Measurements from ENCODE around the gene CTNND2. TPM values are rescaled to one million over a fixed set of nuclear protein-coding genes. Genes with fewer than 3 reads are reported as not detected.
A peak's percentile ranks its signal among the peaks of the same experiment; 100 is the strongest.

Gene CTNND2
- polyA plus RNA-seq, 1 donor from 2014 or later = 67.0 TPM

GRCh38 chr5:11918463-11919045, 14.3 kb upstream of the CTNND2 start:
- Histone ChIP-seq H3K27ac (ENCODE audit: low read length) (no peak overlapping the region), H3K36me3 (ENCODE audit: insufficient read depth, low read length) (no peaks in the 10 kb centered on the region), H3K4me2 (ENCODE audit: low read length) (no peak overlapping the region), H3K9me3 (ENCODE audit: low read length) (no peaks in the 10 kb centered on the region), H3K27me3 (ENCODE audit: insufficient read depth, low read depth, low read length) (no peaks in the 10 kb centered on the region), H3K9me2 (ENCODE audit: insufficient read depth, low read length) (no peaks in the 10 kb centered on the region), H3K79me2 (replicated peaks; ENCODE audit: insufficient read depth, low read length) (no peaks in the 10 kb centered on the region), H3F3A (ENCODE audit: insufficient read depth, low read length, poor library complexity, severe bottlenecking) (no peaks in the 10 kb centered on the region), H4K20me1 (ENCODE audit: insufficient read depth) (no peaks in the 10 kb centered on the region), H3K9ac (ENCODE audit: low read length) (no peak overlapping the region), H3K4me3 (ENCODE audit: low read length) (no peak overlapping the region), H2AFZ (ENCODE audit: low read depth, low read length) (no peak overlapping the region)
- TF ChIP-seq CTCF (IDR thresholded peaks at IDR 0.05; ENCODE audit: poor library complexity, severe bottlenecking) (no peak), MXI1 (conservative IDR thresholded peaks at IDR 0.05; ENCODE audit: poor library complexity, severe bottlenecking) (no peak), TAF1 (IDR thresholded peaks at IDR 0.05; ENCODE audit: low read depth) (no peak), EP300 (conservative IDR thresholded peaks at IDR 0.05; ENCODE audit: poor library complexity, severe bottlenecking) (no peak), RAD21 (conservative IDR thresholded peaks at IDR 0.05) (no peak)

GRCh38 chr5:11909471-11909870, 5.2 kb upstream of the CTNND2 start:
- Histone ChIP-seq H3K4me3 (ENCODE audit: low read length) (no peak overlapping the region), H3F3A (ENCODE audit: insufficient read depth, low read length, poor library complexity, severe bottlenecking) (no peaks in the 10 kb centered on the region), H3K4me2 (ENCODE audit: low read length) (no peak overlapping the region), H3K27ac (ENCODE audit: low read length) (no peak overlapping the region), H2AFZ (ENCODE audit: low read depth, low read length) (no peak overlapping the region), H3K79me2 (replicated peaks; ENCODE audit: insufficient read depth, low read length) (no peaks in the 10 kb centered on the region), H3K9me2 (ENCODE audit: insufficient read depth, low read length) (no peaks in the 10 kb centered on the region), H3K9me3 (ENCODE audit: low read length) (no peaks in the 10 kb centered on the region), H3K36me3 (ENCODE audit: insufficient read depth, low read length) (no peaks in the 10 kb centered on the region), H4K20me1 (ENCODE audit: insufficient read depth) (no peaks in the 10 kb centered on the region), H3K27me3 (ENCODE audit: insufficient read depth, low read depth, low read length) (no peaks in the 10 kb centered on the region), H3K9ac (ENCODE audit: low read length) (no peak overlapping the region)
- TF ChIP-seq POLR2AphosphoS5 (IDR thresholded peaks at IDR 0.05) = no peak
- TF ChIP-seq TAF1 (IDR thresholded peaks at IDR 0.05; ENCODE audit: low read depth) = no peak
- TF ChIP-seq RAD21 (conservative IDR thresholded peaks at IDR 0.05) = no peak
- no peak for TF ChIP-seq MXI1 (conservative IDR thresholded peaks at IDR 0.05; ENCODE audit: poor library complexity, severe bottlenecking)
- no peak for TF ChIP-seq EZH2 (IDR thresholded peaks at IDR 0.05; ENCODE audit: borderline replicate concordance, insufficient read depth, low read length, poor library complexity, severe bottlenecking)
- no peak for TF ChIP-seq EP300 (conservative IDR thresholded peaks at IDR 0.05; ENCODE audit: poor library complexity, severe bottlenecking)
- TF ChIP-seq REST (IDR thresholded peaks at IDR 0.05; ENCODE audit: borderline replicate concordance) = no peak

- Histone ChIP-seq H4K20me1 (ENCODE audit: insufficient read depth) (no peaks in the 10 kb centered on the region), H3K27ac (ENCODE audit: low read length) (no peak overlapping the region), H3K9me2 (ENCODE audit: insufficient read depth, low read length) (no peaks in the 10 kb centered on the region), H3K9me3 (ENCODE audit: low read length) (no peaks in the 10 kb centered on the region), H3K9ac (ENCODE audit: low read length) (no peak overlapping the region), H2AFZ (ENCODE audit: low read depth, low read length) (no peak overlapping the region), H3K79me2 (replicated peaks; ENCODE audit: insufficient read depth, low read length) (peaks cover 14% of the 10 kb centered on the region), H3K4me2 (ENCODE audit: low read length) (no peak overlapping the region), H3K36me3 (ENCODE audit: insufficient read depth, low read length) (no peaks in the 10 kb centered on the region), H3F3A (ENCODE audit: insufficient read depth, low read length, poor library complexity, severe bottlenecking) (no peaks in the 10 kb centered on the region), H3K27me3 (ENCODE audit: insufficient read depth, low read depth, low read length) (no peaks in the 10 kb centered on the region), H3K4me3 (ENCODE audit: low read length) (no peak overlapping the region)
- TF ChIP-seq EZH2 (IDR thresholded peaks at IDR 0.05; ENCODE audit: borderline replicate concordance, insufficient read depth, low read length, poor library complexity, severe bottlenecking) = no peak
- peak; percentile 55 for TF ChIP-seq CTCF (IDR thresholded peaks at IDR 0.05; ENCODE audit: poor library complexity, severe bottlenecking)
- peak; percentile 56 for TF ChIP-seq SMC3 (conservative IDR thresholded peaks at IDR 0.05; ENCODE audit: poor library complexity)
- TF ChIP-seq RAD21 (conservative IDR thresholded peaks at IDR 0.05) = peak; percentile 58
Observed at GRCh38 chr5:11906497-11906896, 2.3 kb upstream of the CTNND2 start.
